GM20000 (cell line): Measurements from ENCODE around the gene POU3F4.

Experiments
- DNase-seq: peaks from one replicate; pipeline ENCODE4 v3.0.0; 2012; ENCODE audit warnings: low spot score
- CTCF ChIP-seq: IDR thresholded peaks from 2 replicates; pipeline ENCODE4 v1.5.1; 2012; ENCODE audit warnings: mild to moderate bottlenecking, control low read depth; ENCODE audit errors: extremely low read depth, missing control alignments

POU3F4 gene

GRCh38 chrX:83535417-83536196 is 27.5 kb downstream of the POU3F4 start:
- no peak for DNase-seq
- no peak for TF ChIP-seq CTCF
